MM.1S (cell line): ENCODE measurements around the gene YBX2.

Experiments
- EZH2 ChIP-seq: fragments of 300-600 bp; sonication (generic); optimal IDR thresholded peaks from 2 replicates; pipeline ENCODE3; 2017; ENCODE audit warnings: low read depth, mild to moderate bottlenecking, antibody characterized with exemption, low read length, mixed read lengths
- TF ChIP-seq, protein P1 (sequence below): fragments of 300-600 bp; sonication (generic); IDR thresholded peaks from 2 replicates; pipeline ENCODE4 v1.5.1; 2016; ENCODE audit warnings: antibody characterized with exemption, low read length, mixed read lengths

DNA sequence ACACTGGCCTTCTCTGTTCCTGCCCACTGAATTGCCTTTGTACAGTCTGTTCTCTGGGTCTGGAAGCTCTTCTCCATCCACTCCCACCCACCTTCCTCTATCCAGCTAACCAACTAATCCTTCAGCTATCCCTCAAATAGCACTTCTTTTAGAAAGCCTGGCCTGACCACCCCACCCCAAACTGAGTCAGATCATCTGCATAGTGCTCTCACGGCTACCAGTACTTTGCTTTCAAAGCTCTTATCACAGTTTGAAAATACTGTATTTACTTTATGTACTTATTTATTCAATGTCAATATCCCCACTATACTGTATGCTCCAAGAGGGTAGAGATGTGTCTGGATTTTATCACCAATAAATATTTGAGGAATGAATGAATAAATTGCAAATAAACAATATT, 27.7 kb downstream of the YBX2 start:
- TF ChIP-seq, protein P1, sequence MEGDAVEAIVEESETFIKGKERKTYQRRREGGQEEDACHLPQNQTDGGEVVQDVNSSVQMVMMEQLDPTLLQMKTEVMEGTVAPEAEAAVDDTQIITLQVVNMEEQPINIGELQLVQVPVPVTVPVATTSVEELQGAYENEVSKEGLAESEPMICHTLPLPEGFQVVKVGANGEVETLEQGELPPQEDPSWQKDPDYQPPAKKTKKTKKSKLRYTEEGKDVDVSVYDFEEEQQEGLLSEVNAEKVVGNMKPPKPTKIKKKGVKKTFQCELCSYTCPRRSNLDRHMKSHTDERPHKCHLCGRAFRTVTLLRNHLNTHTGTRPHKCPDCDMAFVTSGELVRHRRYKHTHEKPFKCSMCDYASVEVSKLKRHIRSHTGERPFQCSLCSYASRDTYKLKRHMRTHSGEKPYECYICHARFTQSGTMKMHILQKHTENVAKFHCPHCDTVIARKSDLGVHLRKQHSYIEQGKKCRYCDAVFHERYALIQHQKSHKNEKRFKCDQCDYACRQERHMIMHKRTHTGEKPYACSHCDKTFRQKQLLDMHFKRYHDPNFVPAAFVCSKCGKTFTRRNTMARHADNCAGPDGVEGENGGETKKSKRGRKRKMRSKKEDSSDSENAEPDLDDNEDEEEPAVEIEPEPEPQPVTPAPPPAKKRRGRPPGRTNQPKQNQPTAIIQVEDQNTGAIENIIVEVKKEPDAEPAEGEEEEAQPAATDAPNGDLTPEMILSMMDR, result no peak
- no peak for TF ChIP-seq EZH2
